ENCODE results near the gene USP26.
"Not testable (repeated sequence)": the region's sequence is repeated elsewhere in the genome, so short reads cannot be mapped to it uniquely, and the experiment has no call there.

The USP26 gene

GRCh38 chrX:133097031-133097430 is at the start of gene USP26:
USP26 (minus strand) TSS chrX:133097109; CDS start chrX:133028220, 68,889 bp downstream.
- no peak for DNase-seq (ENCODE audit: low read depth)

GRCh38 chrX:133134282-133134681 is 37.4 kb upstream of the USP26 start:
- no peak for DNase-seq (ENCODE audit: low read depth)

- no peak for DNase-seq (ENCODE audit: low read depth)
Measured at GRCh38 chrX:133120406-133120805, 23.5 kb upstream of the USP26 start.

GRCh38 chrX:133094098-133094731 is 2.7 kb downstream of the USP26 start:
- DNase-seq (ENCODE audit: low read depth): no peak

- DNase-seq (ENCODE audit: low read depth): no peak
Measured at GRCh38 chrX:133090236-133090809, 6.6 kb downstream of the USP26 start.

GRCh38 chrX:133089411-133089810 is 7.5 kb downstream of the USP26 start:
- DNase-seq (ENCODE audit: low read depth): no peak

- DNase-seq (ENCODE audit: low read depth): no peak
Measured at GRCh38 chrX:133085785-133086184, 11.1 kb downstream of the USP26 start.

GRCh38 chrX:133085056-133085455 is 11.9 kb downstream of the USP26 start:
- not testable (repeated sequence) for DNase-seq (ENCODE audit: low read depth)

GRCh38 chrX:133083899-133084298 is 13.0 kb downstream of the USP26 start:
- no peak for DNase-seq (ENCODE audit: low read depth)

- DNase-seq (ENCODE audit: low read depth): no peak
Measured at GRCh38 chrX:133081990-133082389, 14.9 kb downstream of the USP26 start.

- DNase-seq (ENCODE audit: low read depth): not testable (repeated sequence)
Measured at GRCh38 chrX:133077856-133078255, 19.1 kb downstream of the USP26 start.

- DNase-seq (ENCODE audit: low read depth): no peak
Measured at GRCh38 chrX:133072566-133072965, 24.3 kb downstream of the USP26 start.

GRCh38 chrX:133068461-133068860 is 28.4 kb downstream of the USP26 start:
- DNase-seq (ENCODE audit: low read depth): no peak

GRCh38 chrX:133056341-133056740 is 40.6 kb downstream of the USP26 start:
- DNase-seq (ENCODE audit: low read depth): no peak

GRCh38 chrX:133054761-133055405 is 42.0 kb downstream of the USP26 start:
- DNase-seq (ENCODE audit: low read depth): no peak

GRCh38 chrX:133053861-133054598 is 42.9 kb downstream of the USP26 start:
- DNase-seq (ENCODE audit: low read depth): no peak

- no peak for DNase-seq (ENCODE audit: low read depth)
Measured at GRCh38 chrX:133048751-133049150, 48.2 kb downstream of the USP26 start.

- no peak for DNase-seq (ENCODE audit: low read depth)
Measured at GRCh38 chrX:133046601-133047000, 50.3 kb downstream of the USP26 start.

- DNase-seq (ENCODE audit: low read depth): peak; percentile 2
Measured at GRCh38 chrX:133045986-133046385, 50.9 kb downstream of the USP26 start.

GRCh38 chrX:133044145-133044786 is 52.6 kb downstream of the USP26 start:
- not testable (repeated sequence) for DNase-seq (ENCODE audit: low read depth)

GRCh38 chrX:133042260-133042659 is 54.6 kb downstream of the USP26 start:
- no peak for DNase-seq (ENCODE audit: low read depth)

GRCh38 chrX:133033010-133033409 is 63.9 kb downstream of the USP26 start:
- DNase-seq (ENCODE audit: low read depth): no peak
